SK-N-SH (cell line): Measurements from ENCODE around the gene RABAC1. TPM values are rescaled to one million over a fixed set of nuclear protein-coding genes. Genes with fewer than 3 reads are reported as not detected.

Experiments
- CTCF ChIA-PET: fragments of 300-600, 350-600 bp; formaldehyde crosslinking; extraction: SDS; loops from one replicate; lab custom pipeline; 2021; lab: Yijun Ruan, JAX
- POLR2A ChIA-PET: fragments of 350-600 bp; sonication (Branson Sonifier 250); formaldehyde crosslinking; extraction: SDS; loops from one replicate; lab custom pipeline; 2020; ENCODE audit warnings: antibody characterized with exemption, inconsistent platforms; lab: Yijun Ruan, JAX
- DNase-seq: peaks from one replicate; pipeline ENCODE4 v3.0.0; 2012
- H2AFZ ChIP-seq: fragments of 200-600 bp; sonication (generic); 2 replicates; pipeline ENCODE4 v1.8.1; 2016; ENCODE audit warnings: antibody characterized with exemption, mild to moderate bottlenecking, low read depth
- H3F3A ChIP-seq: fragments of 200-600 bp; sonication (generic); replicated peaks from 2 replicates; pipeline ENCODE3; 2016; ENCODE audit warnings: antibody characterized with exemption, mild to moderate bottlenecking; ENCODE audit not compliant: insufficient read depth
- H3K27ac ChIP-seq, 2 experiments: fragments of 200-500 bp in 1 of 2; fragments of 200-600 bp in 1 of 2; sonication (Bioruptor generic) in 1 of 2; sonication (generic), shearing (Covaris generic) in 1 of 2; 2 replicates each; pipeline versions ENCODE4 v1.5.1 to v1.6.1; 2014 to 2016; ENCODE audit warnings: low read depth in 2 of 2, inconsistent platforms in 1 of 2, low read length in 1 of 2, mild to moderate bottlenecking in 1 of 2, mixed read lengths in 1 of 2
- H3K27me3 ChIP-seq: fragments of 200-600 bp; sonication (generic), shearing (Covaris generic); 2 replicates; pipeline ENCODE4 v1.6.1; 2016; ENCODE audit warnings: mixed run types; ENCODE audit not compliant: insufficient read depth
- H3K36me3 ChIP-seq, 2 experiments: fragments of 200-500 bp in 1 of 2; fragments of 200-600 bp in 1 of 2; sonication (Bioruptor generic) in 1 of 2; sonication (generic) in 1 of 2; replicated peaks in 1 of 2; 2 replicates each; pipeline versions ENCODE3 to v1.5.1; 2014 to 2016; ENCODE audit warnings: low read length in 1 of 2, mild to moderate bottlenecking in 1 of 2; ENCODE audit not compliant: insufficient read depth in 2 of 2, control insufficient read depth in 1 of 2
- H3K4me1 ChIP-seq, 2 experiments: fragments of 200-500 bp in 1 of 2; fragments of 200-600 bp in 1 of 2; sonication (Bioruptor generic) in 1 of 2; sonication (generic), shearing (Covaris generic) in 1 of 2; 2 replicates each; pipeline versions ENCODE4 v1.5.1 to v1.6.1; 2014 to 2016; ENCODE audit warnings: low read depth in 1 of 2, low read length in 1 of 2, mixed run types in 1 of 2; ENCODE audit not compliant: insufficient read depth in 2 of 2, control insufficient read depth in 1 of 2
- H3K4me2 ChIP-seq: fragments of 200-600 bp; sonication (generic), shearing (Covaris generic); 2 replicates; pipeline ENCODE4 v1.6.1; 2017; ENCODE audit warnings: mixed run types
- H3K4me3 ChIP-seq, 2 experiments: fragments of 200-500 bp in 1 of 2; fragments of 200-600 bp in 1 of 2; sonication (Bioruptor generic) in 1 of 2; sonication (generic), shearing (Covaris generic) in 1 of 2; 2 replicates each; pipeline versions ENCODE4 v1.5.1 to v1.8.1; 2014 to 2016; ENCODE audit warnings: low read depth in 2 of 2, inconsistent platforms in 1 of 2, low read length in 1 of 2, mild to moderate bottlenecking in 1 of 2, mixed read lengths in 1 of 2, moderate library complexity in 1 of 2
- H3K79me2 ChIP-seq: fragments of 200-600 bp; sonication (generic); 2 replicates; pipeline ENCODE4 v1.8.1; 2017; ENCODE audit warnings: mild to moderate bottlenecking; ENCODE audit not compliant: insufficient read depth
- H3K9ac ChIP-seq: fragments of 200-600 bp; sonication (generic); 2 replicates; pipeline ENCODE4 v1.6.1; 2017; ENCODE audit warnings: mixed run types
- H3K9me2 ChIP-seq: fragments of 200-600 bp; sonication (generic); 2 replicates; pipeline ENCODE4 v1.6.1; 2017; ENCODE audit warnings: mixed run types
- H3K9me3 ChIP-seq: fragments of 200-600 bp; sonication (generic); 2 replicates; pipeline ENCODE4 v1.6.1; 2017; ENCODE audit warnings: mixed run types, mild to moderate bottlenecking, moderate library complexity
- H4K20me1 ChIP-seq: fragments of 200-600 bp; sonication (generic); 2 replicates; pipeline ENCODE4 v1.6.1; 2017; ENCODE audit warnings: mild to moderate bottlenecking, mixed run types; ENCODE audit not compliant: insufficient read depth
- CTCF ChIP-seq: fragments of 200-600 bp; sonication (generic); IDR thresholded peaks from 2 replicates; pipeline ENCODE4 v1.6.1; 2017; ENCODE audit warnings: antibody characterized with exemption, mild to moderate bottlenecking, moderate library complexity
- ELF1 ChIP-seq: IDR thresholded peaks from 2 replicates; pipeline ENCODE4 v1.4.0; 2012
- EZH2phosphoT487 ChIP-seq: fragments of 200-600 bp; sonication (generic); IDR thresholded peaks from 2 replicates; pipeline ENCODE4 v1.6.1; 2017; ENCODE audit warnings: low read depth, mixed run types, mild to moderate bottlenecking, antibody characterized with exemption, moderate library complexity, borderline replicate concordance
- FOXJ3 ChIP-seq: sonication (generic); formaldehyde crosslinking; IDR thresholded peaks from 2 replicates; pipeline ENCODE4 v1.5.1; 2020; ENCODE audit warnings: mild to moderate bottlenecking, missing genetic modification reagents
- POLR2AphosphoS5 ChIP-seq: IDR thresholded peaks from 2 replicates; pipeline ENCODE4 v1.6.1; 2012; ENCODE audit warnings: low read depth, low read length
- RCOR1 ChIP-seq: fragments of 150-350 bp; IDR thresholded peaks from 2 replicates; pipeline ENCODE4 v1.6.1; 2017; ENCODE audit warnings: antibody characterized with exemption, low read length
- REST ChIP-seq: IDR thresholded peaks from 2 replicates; pipeline ENCODE4 v1.6.1; 2012; ENCODE audit warnings: mild to moderate bottlenecking, low read depth, low read length, moderate library complexity
- RXRA ChIP-seq: IDR thresholded peaks from 2 replicates; pipeline ENCODE4 v1.4.0; 2012; ENCODE audit warnings: low read depth, mild to moderate bottlenecking, borderline replicate concordance
- SIN3A ChIP-seq: IDR thresholded peaks from 2 replicates; pipeline ENCODE4 v1.6.1; 2012; ENCODE audit warnings: low read depth, mild to moderate bottlenecking, low read length, moderate library complexity, borderline replicate concordance
- TEAD4 ChIP-seq: IDR thresholded peaks from 2 replicates; pipeline ENCODE4 v1.4.0; 2012; ENCODE audit warnings: mild to moderate bottlenecking, borderline replicate concordance; ENCODE audit not compliant: insufficient read depth
- WGBS: methylation state at CpG from one replicate; pipeline ENCODE4 v1.1.6; 2017; ENCODE audit warnings: low lambda C conversion rate; 5-methylcytosine and 5-hydroxymethylcytosine counted together
- polyA plus RNA-seq, 3 experiments: library from polyadenylated mRNA; depleted of rRNA; stranded (reverse); fragments of >200 nt; gene quantifications; 2 replicates each; pipeline ENCODE4 v1.2.3, GENCODE V29; 2012

The RABAC1 gene
- polyA plus RNA-seq, 1 of the 3 experiments (the other 2 are of a cell fraction): 287 TPM

DNA sequence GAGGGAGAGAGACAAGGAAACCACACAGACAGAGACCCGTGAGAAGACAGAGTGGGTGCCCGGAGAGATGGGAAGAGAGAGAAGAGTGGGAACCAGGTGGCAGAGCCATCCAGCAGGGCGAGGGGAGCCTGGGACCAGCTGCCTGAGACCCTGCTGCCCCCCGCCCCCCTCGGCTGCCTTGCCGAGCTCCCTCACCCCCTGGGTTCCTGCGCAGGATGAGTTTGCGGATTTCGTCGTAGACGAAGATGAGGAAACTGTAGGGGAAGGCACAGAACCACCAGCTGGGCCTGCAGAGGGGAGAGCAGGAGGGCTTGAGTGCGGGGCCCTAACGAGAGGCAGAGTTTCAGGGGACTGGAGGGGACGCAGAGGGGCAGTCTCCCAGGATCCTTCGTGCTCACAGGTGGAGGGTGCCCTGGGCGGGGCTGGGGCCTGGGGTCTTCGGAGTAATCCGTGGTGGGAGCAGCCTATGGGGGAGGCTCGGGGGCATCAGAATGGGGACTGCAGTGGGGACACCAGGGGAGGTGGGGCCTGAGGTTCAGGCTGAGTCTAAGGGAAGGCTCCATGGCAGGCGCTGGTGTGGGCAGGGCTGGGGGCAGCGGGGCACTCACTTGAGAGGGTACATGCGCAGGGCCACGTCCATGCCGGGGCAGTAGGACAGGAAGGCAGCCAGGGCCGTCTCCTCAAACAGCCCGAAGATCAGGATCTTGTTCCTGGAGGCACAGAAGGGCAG, 8.1 kb upstream of the RABAC1 start:
- POLR2A ChIA-PET: no interaction called here
- no peaks in the 10 kb centered on the region for H3K9me3 ChIP-seq
- H3K9me2 ChIP-seq: no peaks in the 10 kb centered on the region

More for the DNA sequence above, 8.1 kb upstream of the RABAC1 start:
- no peaks in the 10 kb centered on the region for H4K20me1 ChIP-seq
- H3K27ac ChIP-seq: no peak overlapping the region
- H3K4me2 ChIP-seq: no peak overlapping the region
- H3K4me3 ChIP-seq: no peak overlapping the region
- WGBS: 63% methylated on average over 26 of the region's 26 CpGs
- H3K36me3 ChIP-seq: no peaks in the 10 kb centered on the region
- H3F3A ChIP-seq: no peaks in the 10 kb centered on the region
- CTCF ChIA-PET: no interaction called here
- no peaks in the 10 kb centered on the region for H3K79me2 ChIP-seq
- DNase-seq: no peak
- H3K4me1 ChIP-seq: peaks cover 0 to 3% of the 10 kb centered on the region in 2 experiments; a peak in 1 of 4 replicates
- TF ChIP-seq RCOR1 (no peak), EZH2phosphoT487 (no peak), ELF1 (no peak), CTCF (no peak), POLR2AphosphoS5 (no peak), REST (no peak), FOXJ3 (CRISPR knock-in tag) (no peak), RXRA (no peak), TEAD4 (no peak), SIN3A (no peak)
- TF ChIP-seq, all 33 proteins: peak for 0
- H3K27me3 ChIP-seq: no peaks in the 10 kb centered on the region
- no peak overlapping the region for H3K9ac ChIP-seq
- no peak overlapping the region for H2AFZ ChIP-seq
